ENCODE results near the gene DENND5B. TPM values are rescaled to one million over a fixed set of nuclear protein-coding genes. Genes with fewer than 3 reads are reported as not detected.
A peak's percentile ranks its signal among the peaks of the same experiment; 100 is the strongest.

DENND5B gene
- polyA plus RNA-seq, 2 of the 4 experiments (the other 2 are of a cell fraction) = 15.5 to 55.2 TPM

DNA sequence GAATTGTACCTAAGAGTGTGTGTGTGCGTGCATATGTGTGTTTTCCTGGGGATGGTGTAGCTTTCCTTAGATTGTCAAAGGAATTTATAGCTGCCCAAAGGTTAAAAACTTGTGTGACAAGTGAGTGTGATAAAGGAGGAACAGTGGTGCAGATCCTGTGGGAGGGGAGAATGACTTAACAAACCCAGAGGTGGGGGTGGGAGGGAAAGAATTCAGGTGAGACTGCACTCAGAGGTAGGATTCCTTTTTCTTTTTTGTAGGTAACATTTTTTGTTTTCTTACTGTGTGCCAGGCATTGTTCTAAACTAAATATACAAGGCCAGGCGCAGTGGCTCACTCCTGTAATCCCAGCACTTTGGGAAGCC, 219.7 kb downstream of the DENND5B start:
- H3K4me2 ChIP-seq = no peak overlapping the region
- H3K27ac ChIP-seq = no peak overlapping the region; a peak in 1 of 6 replicates
- H3K4me1 ChIP-seq = peaks cover 16% of the 10 kb centered on the region
- no peaks in the 10 kb centered on the region for H3K9me3 ChIP-seq
- DNase-seq (ENCODE audit: low read depth in 1 of 2, low spot score in 1 of 2) (no peak), FAIRE-seq (no peak), ATAC-seq (peak in 1 of 2 experiments; percentile 17; a peak in 3 of 6 replicates)
- POLR2A ChIA-PET = interaction anchor here (1.9 kb wide), 1 partner anchor 45 kb away, joined by 11 read pairs; the partner anchor contains the start of gene SINHCAF
- CTCF ChIA-PET = interaction anchor here (1.2 to 1.8 kb wide), 3 partner anchors 10 to 32 kb away, joined by 3 to 4 read pairs (median 3); no protein-coding TSS in a partner anchor
- TF ChIP-seq NR3C1 (IDR thresholded peaks at IDR 0.05) = no peak
- TF ChIP-seq, protein P1, sequence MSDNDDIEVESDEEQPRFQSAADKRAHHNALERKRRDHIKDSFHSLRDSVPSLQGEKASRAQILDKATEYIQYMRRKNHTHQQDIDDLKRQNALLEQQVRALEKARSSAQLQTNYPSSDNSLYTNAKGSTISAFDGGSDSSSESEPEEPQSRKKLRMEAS (IDR thresholded peaks at IDR 0.05) = no peak
- H3K4me3 ChIP-seq = no peak overlapping the region
- 78% methylated on average over 2 of the region's 2 CpGs for WGBS (ENCODE audit: missing lambda C conversion rate)

DNA sequence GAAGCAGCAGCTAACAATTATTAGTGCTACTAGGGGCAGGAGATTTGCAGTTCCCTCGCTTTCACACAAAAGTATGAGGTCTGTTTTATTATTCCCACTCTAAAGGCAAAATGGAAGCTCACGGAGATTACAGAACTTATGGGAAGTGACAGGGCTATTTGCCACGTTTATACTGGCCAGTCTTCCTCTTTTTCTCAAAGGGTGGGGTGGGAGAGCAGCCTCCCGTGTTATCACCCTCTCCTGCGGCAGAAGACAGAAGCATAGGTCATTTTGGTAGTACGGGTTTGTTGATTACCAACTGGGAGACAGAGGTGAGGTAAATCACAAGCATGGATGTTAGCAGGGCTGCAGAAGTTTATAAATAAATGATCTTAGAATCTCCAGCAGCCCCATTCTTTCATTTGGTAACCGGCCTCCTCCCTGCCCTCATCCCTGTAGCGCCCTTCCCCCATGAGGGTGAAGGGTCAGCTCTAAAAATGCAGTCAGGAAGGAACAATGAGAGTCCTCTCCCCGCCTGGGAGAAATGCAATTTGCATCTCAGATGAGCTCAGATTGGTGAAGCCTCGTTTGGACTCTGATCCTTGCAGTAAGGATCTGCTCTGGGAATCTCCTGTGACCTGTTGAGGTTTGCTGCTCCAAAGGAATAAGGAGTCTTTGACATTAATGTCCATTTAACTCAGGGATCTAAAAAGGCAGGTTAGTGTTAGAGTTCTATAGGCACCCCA, 220.2 kb downstream of the DENND5B start:
- Histone ChIP-seq H3K4me3 (no peak overlapping the region), H3K4me1 (peaks cover 16% of the 10 kb centered on the region), H3K27ac (no peak overlapping the region; a peak in 1 of 6 replicates), H3K9me3 (no peaks in the 10 kb centered on the region), H3K4me2 (0 out of 3 replicates have a peak overlapping the region, but pooled peaks have one; percentile 0)
- ChIA-PET CTCF (interaction anchor here (0.6 to 1.8 kb wide), 4 partner anchors 10 to 1053 kb away, joined by 3 to 4 read pairs (median 3); no protein-coding TSS in a partner anchor), POLR2A (interaction anchor here (1.9 kb wide), 1 partner anchor 45 kb away, joined by 11 read pairs; the partner anchor contains the start of gene SINHCAF)
- DNase-seq (ENCODE audit: low read depth in 1 of 2, low spot score in 1 of 2) = no peak
- no peak for TF ChIP-seq ZNF302 (CRISPR knock-in tag; IDR thresholded peaks at IDR 0.05)
- TF ChIP-seq ESRRA (IDR thresholded peaks at IDR 0.05; ENCODE audit: borderline replicate concordance, low read length) = no peak
- WGBS (ENCODE audit: missing lambda C conversion rate) = 70% methylated on average over 10 of the region's 10 CpGs
- peak in 1 of 2 experiments; percentile 55; a peak in 4 of 6 replicates for ATAC-seq
- no peak for FAIRE-seq

DNA sequence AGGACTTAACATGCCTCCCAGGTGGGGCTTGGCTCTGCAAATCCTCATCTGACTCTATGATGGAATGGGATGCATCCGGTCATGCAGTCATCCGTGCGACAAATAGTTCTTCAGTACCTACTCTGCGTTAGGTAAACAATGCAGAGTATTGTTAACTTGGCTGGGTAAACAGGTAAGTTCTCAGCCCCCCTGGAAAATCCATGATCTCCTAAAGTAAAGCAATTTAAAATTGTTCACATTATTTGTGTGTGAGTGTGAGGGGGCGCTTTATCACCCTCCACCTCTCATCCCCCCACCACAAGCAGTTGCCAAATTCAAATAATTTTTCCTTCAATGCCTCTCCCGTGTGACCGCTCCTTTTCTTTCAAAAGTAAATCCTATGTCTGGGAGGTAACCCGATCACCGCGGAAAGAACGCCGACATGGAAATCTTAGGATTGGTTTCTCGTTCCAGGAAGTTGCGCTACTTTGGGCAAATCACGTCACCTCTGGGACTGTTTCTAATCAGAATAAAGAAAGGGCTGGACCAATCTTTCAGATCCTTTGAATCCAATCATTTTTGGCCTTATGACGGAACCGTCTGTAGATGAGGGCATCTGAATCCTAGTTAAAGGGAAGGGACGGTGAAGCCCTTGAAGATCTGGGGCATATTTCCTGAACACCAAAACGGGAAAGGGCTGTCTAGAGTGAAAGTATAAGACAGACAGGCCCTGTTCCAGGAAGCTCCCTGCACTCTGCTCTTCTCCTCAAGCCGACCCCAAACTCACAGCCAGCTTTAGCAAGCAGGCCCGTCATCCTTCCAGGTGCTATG, 221.0 kb downstream of the DENND5B start:
- Histone ChIP-seq H3K4me1 (peaks cover 16% of the 10 kb centered on the region), H3K4me2 (no peak overlapping the region), H3K4me3 (no peak overlapping the region), H3K27ac (no peak overlapping the region), H3K9me3 (no peaks in the 10 kb centered on the region)
- TF ChIP-seq FOSB (CRISPR knock-in tag; IDR thresholded peaks at IDR 0.05) (no peak), ZC3H11A (IDR thresholded peaks at IDR 0.05) (no peak), TFCP2L1 (CRISPR knock-in tag; IDR thresholded peaks at IDR 0.05) (no peak)
- TF ChIP-seq, protein P2, sequence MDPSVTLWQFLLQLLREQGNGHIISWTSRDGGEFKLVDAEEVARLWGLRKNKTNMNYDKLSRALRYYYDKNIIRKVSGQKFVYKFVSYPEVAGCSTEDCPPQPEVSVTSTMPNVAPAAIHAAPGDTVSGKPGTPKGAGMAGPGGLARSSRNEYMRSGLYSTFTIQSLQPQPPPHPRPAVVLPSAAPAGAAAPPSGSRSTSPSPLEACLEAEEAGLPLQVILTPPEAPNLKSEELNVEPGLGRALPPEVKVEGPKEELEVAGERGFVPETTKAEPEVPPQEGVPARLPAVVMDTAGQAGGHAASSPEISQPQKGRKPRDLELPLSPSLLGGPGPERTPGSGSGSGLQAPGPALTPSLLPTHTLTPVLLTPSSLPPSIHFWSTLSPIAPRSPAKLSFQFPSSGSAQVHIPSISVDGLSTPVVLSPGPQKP (IDR thresholded peaks at IDR 0.05; ENCODE audit: low read depth, low read length) = no peak
- POLR2A ChIA-PET = interaction anchor here (1.9 kb wide), 1 partner anchor 44 kb away, joined by 11 read pairs; the partner anchor contains the start of gene SINHCAF
- 81% methylated on average over 21 of the region's 21 CpGs for WGBS (ENCODE audit: missing lambda C conversion rate)
- DNase-seq (ENCODE audit: low read depth in 1 of 2, low spot score in 1 of 2) (no peak), ATAC-seq (peak in 1 of 2 experiments; percentile 27; a peak in 2 of 6 replicates), FAIRE-seq (no peak)
- CTCF ChIA-PET = interaction anchor here (0.6 to 1.8 kb wide), 4 partner anchors 9 to 1054 kb away, joined by 3 to 4 read pairs (median 3); no protein-coding TSS in a partner anchor

DNA sequence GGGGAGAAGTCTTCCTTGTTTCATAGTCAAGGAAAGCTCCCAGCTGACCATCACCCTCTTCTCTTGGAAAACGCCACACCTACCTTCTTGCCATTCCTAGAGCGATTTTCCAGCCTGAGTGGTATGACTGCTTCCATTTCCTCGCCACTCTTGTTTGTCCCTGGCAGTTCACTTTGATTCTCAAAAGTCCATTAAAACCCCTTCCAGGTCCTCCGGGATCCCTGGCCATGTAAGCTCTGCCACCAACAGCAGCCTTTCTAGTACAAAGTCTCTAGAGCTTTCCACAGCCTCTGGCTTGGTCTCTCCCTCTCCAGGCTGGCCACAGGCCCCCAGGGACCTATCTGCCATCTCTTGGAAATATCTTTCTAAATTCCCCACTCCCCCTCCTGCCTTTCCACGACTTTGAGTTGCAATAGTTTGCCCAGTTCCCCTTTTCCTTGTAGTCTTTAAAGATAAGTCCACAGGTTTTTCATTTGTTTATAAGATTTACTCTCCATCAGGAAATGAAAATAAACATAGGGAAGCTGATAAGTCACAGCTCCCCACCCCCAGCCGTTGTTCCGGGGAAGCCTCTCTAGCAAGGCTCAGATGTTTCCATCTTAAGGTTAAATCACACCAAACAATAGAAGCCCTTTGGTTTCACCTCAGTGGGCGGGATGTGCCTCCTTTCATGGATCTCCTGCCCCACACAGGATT, 222.1 kb downstream of the DENND5B start:
- no peak for TF ChIP-seq CHD2 (IDR thresholded peaks at IDR 0.05; ENCODE audit: low read length, partially characterized antibody)
- TF ChIP-seq NR3C1 (IDR thresholded peaks at IDR 0.05) = no peak
- no peak for TF ChIP-seq CEBPB (IDR thresholded peaks at IDR 0.05)
- no peak for TF ChIP-seq JUNB (IDR thresholded peaks at IDR 0.05)
- no peak for TF ChIP-seq HOXA7 (CRISPR knock-in tag; IDR thresholded peaks at IDR 0.05)
- no peak for TF ChIP-seq FOXS1 (CRISPR knock-in tag; IDR thresholded peaks at IDR 0.05)
- TF ChIP-seq TP53 (CRISPR knock-in tag; IDR thresholded peaks at IDR 0.05) = no peak
- no peak for TF ChIP-seq RFX5 (IDR thresholded peaks at IDR 0.05)
- no peak for TF ChIP-seq GATA3 (IDR thresholded peaks at IDR 0.05; ENCODE audit: borderline replicate concordance)
- no peak for TF ChIP-seq FOSL2 (IDR thresholded peaks at IDR 0.05)
- no peak for TF ChIP-seq FOSL2 (CRISPR knock-in tag; IDR thresholded peaks at IDR 0.05)
- TF ChIP-seq KDM5A (IDR thresholded peaks at IDR 0.05) = no peak
- TF ChIP-seq CHD4 (IDR thresholded peaks at IDR 0.05; ENCODE audit: borderline replicate concordance) = no peak
- TF ChIP-seq FOSB (CRISPR knock-in tag; IDR thresholded peaks at IDR 0.05) = no peak
- TF ChIP-seq, protein P3, sequence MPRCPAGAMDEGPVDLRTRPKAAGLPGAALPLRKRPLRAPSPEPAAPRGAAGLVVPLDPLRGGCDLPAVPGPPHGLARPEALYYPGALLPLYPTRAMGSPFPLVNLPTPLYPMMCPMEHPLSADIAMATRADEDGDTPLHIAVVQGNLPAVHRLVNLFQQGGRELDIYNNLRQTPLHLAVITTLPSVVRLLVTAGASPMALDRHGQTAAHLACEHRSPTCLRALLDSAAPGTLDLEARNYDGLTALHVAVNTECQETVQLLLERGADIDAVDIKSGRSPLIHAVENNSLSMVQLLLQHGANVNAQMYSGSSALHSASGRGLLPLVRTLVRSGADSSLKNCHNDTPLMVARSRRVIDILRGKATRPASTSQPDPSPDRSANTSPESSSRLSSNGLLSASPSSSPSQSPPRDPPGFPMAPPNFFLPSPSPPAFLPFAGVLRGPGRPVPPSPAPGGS (IDR thresholded peaks at IDR 0.05) = no peak
- TF ChIP-seq POLR2AphosphoS2 (conservative IDR thresholded peaks at IDR 0.05; ENCODE audit: low read length) = no peak
- TF ChIP-seq NFE2L2 (conservative IDR thresholded peaks at IDR 0.05; ENCODE audit: low read length) = no peak
- Histone ChIP-seq H3K4me2 (peak overlapping the region; percentile 19; the same call in 2 of the 3 replicates), H3K9me3 (no peaks in the 10 kb centered on the region), H3K4me1 (peaks cover 16% of the 10 kb centered on the region), H3K4me3 (no peak overlapping the region), H3K27ac (peak overlapping the region in 1 of 2 experiments; percentile 47; a peak in 1 of 6 replicates)
- peak; percentile 53 to 57; a peak in 4 of 6 replicates for ATAC-seq
- 50% methylated on average over 8 of the region's 8 CpGs for WGBS (ENCODE audit: missing lambda C conversion rate)
- POLR2A ChIA-PET = no interaction called here
- CTCF ChIA-PET = interaction anchor here (0.6 to 1.0 kb wide), 3 partner anchors 9 to 285 kb away, joined by 3 to 4 read pairs (median 3); no protein-coding TSS in a partner anchor
- DNase-seq (ENCODE audit: low read depth in 1 of 2, low spot score in 1 of 2) = no peak
- no peak for FAIRE-seq

All from A549 (cell line).